Fibroblast of lung (primary cell): Measurements from ENCODE around the gene PLA2G6.

Experiments
- CTCF ChIP-seq, 2 donors: IDR thresholded peaks in 1 of 2; conservative IDR thresholded peaks in 1 of 2; 1 replicate in 1 of 2; 2 replicates in 1 of 2; pipeline ENCODE4 v1.5.1; 2011 to 2012; ENCODE audit warnings: low read length in 2 of 2, control low read depth in 1 of 2, inconsistent platforms in 1 of 2, low read depth in 1 of 2, mild to moderate bottlenecking in 1 of 2
- EZH2 ChIP-seq: IDR thresholded peaks from 2 replicates; pipeline ENCODE4 v1.5.1; 2012; ENCODE audit warnings: low read length, control low read depth, mild to moderate bottlenecking; ENCODE audit errors: missing control alignments

DNA sequence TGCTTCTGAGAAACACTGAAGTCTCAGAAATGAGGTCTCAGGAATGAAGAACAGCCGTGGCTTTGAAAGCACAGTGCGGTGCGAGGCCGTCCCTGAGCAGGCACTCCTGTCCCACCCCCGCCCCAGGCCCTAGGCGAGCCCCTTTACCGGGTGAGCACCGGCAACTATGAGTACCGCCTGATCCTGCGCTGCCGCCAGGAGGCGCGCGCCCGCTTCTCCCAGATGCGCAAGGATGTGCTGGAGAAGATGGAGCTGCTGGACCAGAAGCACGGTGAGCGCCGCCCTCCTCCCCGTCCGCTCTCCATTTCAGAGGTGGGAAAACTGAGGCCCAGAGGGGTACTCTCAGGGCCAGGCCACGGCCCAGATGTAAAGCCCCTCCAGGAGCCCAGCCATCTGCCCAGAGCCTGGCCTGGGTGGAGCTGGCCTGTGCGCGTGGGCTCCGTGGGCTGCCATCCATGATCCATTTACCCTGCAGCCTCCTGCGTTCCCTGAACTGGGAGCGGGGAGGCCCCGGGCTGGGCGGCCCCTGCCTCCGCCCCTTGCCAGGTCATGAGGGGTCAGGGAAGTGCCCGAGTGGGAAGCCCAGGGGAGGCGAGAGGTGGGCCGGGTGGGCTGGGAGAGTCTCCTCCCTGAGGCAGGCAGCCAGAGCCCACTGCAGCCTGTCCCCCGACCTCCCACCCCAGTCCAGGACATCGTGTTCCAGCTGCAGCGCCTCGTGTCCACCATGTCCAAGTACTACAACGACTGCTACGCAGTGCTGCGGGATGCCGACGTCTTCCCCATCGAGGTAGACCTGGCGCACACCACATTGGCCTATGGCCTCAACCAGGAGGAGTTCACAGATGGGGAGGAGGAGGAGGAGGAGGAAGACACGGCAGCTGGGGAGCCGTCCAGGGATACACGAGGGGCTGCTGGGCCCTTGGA, 107.2 kb downstream of the PLA2G6 start:
- TF ChIP-seq CTCF (conservative IDR thresholded peaks at IDR 0.05 in 1 of 2, IDR thresholded peaks at IDR 0.05 in 1 of 2; ENCODE audit: low read depth in 1 of 2, low read length in 2 of 2) (peak; percentile 30 to 61), EZH2 (no peak)
